Measurements from ENCODE around the gene BCL6.
"Not testable (repeated sequence)": the region's sequence is repeated elsewhere in the genome, so short reads cannot be mapped to it uniquely, and the experiment has no call there.

The BCL6 gene

GRCh38 chr3:187714404-187714979 lies 30.8 kb downstream of the BCL6 start:
- DNase-seq (ENCODE audit: low spot score), result peak; percentile 91

GRCh38 chr3:187713504-187713903 lies 31.8 kb downstream of the BCL6 start:
- peak; percentile 80 for DNase-seq (ENCODE audit: low spot score)

- no peak for DNase-seq (ENCODE audit: low spot score)
Observed at GRCh38 chr3:187709155-187709554, 36.1 kb downstream of the BCL6 start.

DNA sequence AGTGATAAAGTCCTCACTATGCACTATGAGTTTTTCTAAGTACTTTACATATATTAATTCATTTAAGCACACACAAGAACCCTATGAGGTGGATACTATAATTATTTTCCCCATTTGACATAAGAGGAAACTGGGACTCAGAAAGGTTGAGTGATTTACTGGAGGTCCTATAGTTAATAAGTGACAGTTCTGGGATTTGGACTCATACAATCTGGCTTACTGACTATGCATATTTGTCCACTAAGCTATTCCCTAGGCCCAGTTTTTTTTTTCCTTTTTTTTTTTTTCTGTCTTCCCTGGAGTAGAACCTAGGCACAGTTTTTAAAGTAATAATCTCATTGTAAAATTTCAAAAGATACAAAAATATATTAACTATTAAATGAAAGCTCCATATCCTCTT lies 36.6 kb downstream of the BCL6 start:
- no peak for DNase-seq (ENCODE audit: low spot score)

- no peak for DNase-seq (ENCODE audit: low spot score)
Observed at GRCh38 chr3:187706971-187707370, 38.3 kb downstream of the BCL6 start.

DNA sequence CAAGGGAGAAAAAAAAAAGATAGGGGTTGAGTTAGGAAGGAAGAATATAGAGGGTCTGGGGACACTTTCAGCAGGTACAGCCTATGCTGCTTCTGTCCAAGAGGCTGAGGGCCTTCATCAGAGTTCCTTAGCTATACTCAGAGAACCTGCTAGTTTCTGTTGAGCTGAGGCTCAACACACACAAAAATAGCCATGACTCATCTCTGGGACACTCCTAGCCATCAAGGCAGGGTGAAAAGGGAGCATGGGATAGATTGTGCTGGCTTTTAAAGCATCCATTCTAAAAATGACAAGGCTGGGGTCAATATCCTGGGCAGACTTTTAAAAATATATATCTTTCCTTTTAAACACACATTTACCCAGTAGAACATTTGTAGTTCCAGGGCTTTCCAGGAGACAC lies 40.1 kb downstream of the BCL6 start:
- no peak for DNase-seq (ENCODE audit: low spot score)

GRCh38 chr3:187702507-187703033 lies 42.7 kb downstream of the BCL6 start, which contains the start of gene RTP2:
Gene RTP2, minus strand, starts transcription at chr3:187702557. Its CDS starts 429 bp downstream, at chr3:187702128.
- DNase-seq (ENCODE audit: low spot score), result no peak

- DNase-seq (ENCODE audit: low spot score), result no peak
Observed at GRCh38 chr3:187700249-187700648, 45.0 kb downstream of the BCL6 start.

- no peak for DNase-seq (ENCODE audit: low spot score)
Observed at GRCh38 chr3:187698499-187699399, 46.5 kb downstream of the BCL6 start.

- DNase-seq (ENCODE audit: low spot score), result no peak
Observed at GRCh38 chr3:187696021-187696420, 49.2 kb downstream of the BCL6 start.

GRCh38 chr3:187695449-187695848 lies 49.8 kb downstream of the BCL6 start:
- no peak for DNase-seq (ENCODE audit: low spot score)

GRCh38 chr3:187694801-187695200 lies 50.5 kb downstream of the BCL6 start:
- no peak for DNase-seq (ENCODE audit: low spot score)

- DNase-seq (ENCODE audit: low spot score), result no peak
Observed at GRCh38 chr3:187693431-187693830, 51.8 kb downstream of the BCL6 start.

GRCh38 chr3:187689984-187690383 lies 55.3 kb downstream of the BCL6 start:
- no peak for DNase-seq (ENCODE audit: low spot score)

DNA sequence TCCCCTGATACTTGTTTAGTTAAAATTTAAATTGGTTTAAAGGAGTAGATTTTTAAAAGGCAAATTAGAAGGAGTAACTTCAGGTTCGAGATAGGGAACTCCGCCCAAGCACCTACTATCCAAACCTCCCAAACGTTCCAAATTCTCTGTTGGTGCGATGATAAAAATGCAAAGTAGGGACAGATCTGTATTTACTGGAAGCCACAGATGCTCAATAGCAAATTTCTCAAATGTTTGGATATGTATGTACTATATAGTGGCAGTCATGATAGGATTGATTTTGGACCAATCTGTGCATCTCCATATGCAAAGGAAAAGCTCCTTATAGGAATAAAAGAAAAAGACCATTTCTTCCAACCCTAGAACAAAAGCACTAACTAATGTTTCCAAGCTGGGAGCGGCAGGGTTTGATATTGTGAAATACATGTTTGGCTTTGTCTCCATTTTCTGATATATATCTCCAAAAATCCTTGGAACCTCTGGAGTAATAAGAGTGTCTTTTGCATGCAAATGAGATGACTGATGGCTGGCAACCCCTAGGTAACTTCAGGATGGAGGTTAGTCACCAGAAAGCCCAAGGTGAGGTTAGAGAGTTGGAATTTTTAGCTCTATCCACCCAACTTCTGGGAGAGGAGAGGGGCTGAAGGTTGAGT lies 58.5 kb downstream of the BCL6 start:
- DNase-seq (ENCODE audit: low spot score), result no peak

GRCh38 chr3:187685948-187686347 lies 59.3 kb downstream of the BCL6 start:
- no peak for DNase-seq (ENCODE audit: low spot score)

DNA sequence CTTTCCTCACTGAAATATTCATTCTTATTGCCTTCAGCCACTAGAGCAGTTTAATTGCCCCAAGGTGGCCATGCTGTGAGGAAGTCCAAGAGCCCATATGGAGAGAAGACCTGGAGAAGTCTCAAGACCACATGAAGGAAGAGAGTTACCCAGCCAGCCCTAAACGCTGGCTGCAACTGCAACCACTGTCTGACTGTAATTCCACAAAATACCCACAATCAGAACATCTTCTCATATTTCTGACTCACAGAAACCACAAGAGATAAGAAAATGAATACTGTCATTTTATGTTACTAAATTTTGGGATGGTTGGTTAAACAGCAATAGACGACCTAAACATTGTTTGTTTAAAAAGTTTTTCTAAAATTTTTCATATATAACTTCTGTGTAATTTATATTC lies 60.4 kb downstream of the BCL6 start:
- no peak for DNase-seq (ENCODE audit: low spot score)

DNA sequence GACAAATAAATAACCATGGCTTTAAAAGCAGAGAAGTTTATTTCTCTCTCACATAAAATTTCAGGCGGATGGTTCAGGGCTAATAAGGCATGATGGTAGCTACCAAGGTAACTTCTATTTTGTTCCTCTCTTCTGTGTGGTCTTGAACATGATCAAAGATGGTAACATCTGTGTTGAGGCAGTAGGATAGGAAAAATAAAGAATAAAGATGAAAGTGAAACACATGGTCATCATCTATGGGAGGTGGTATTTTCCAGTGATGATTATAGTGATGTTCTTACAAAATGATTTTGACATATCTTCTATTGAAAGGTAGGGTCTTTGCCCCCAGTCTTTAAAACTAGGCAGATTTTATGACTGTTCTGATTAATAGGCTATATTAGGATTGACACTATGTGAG lies 60.8 kb downstream of the BCL6 start:
- no peak for DNase-seq (ENCODE audit: low spot score)

- DNase-seq (ENCODE audit: low spot score), result not testable (repeated sequence)
Observed at GRCh38 chr3:187681756-187682155, 63.5 kb downstream of the BCL6 start.

GRCh38 chr3:187679638-187680396 lies 65.5 kb downstream of the BCL6 start:
- peak; percentile 79 for DNase-seq (ENCODE audit: low spot score)

GRCh38 chr3:187678726-187679268 lies 66.5 kb downstream of the BCL6 start:
- DNase-seq (ENCODE audit: low spot score), result peak; percentile 75

- no peak for DNase-seq (ENCODE audit: low spot score)
Observed at GRCh38 chr3:187677604-187678003, 67.7 kb downstream of the BCL6 start.
